ENCODE results near the gene KDM1B.
A peak's percentile ranks its signal among the peaks of the same experiment; 100 is the strongest.

KDM1B gene

DNA sequence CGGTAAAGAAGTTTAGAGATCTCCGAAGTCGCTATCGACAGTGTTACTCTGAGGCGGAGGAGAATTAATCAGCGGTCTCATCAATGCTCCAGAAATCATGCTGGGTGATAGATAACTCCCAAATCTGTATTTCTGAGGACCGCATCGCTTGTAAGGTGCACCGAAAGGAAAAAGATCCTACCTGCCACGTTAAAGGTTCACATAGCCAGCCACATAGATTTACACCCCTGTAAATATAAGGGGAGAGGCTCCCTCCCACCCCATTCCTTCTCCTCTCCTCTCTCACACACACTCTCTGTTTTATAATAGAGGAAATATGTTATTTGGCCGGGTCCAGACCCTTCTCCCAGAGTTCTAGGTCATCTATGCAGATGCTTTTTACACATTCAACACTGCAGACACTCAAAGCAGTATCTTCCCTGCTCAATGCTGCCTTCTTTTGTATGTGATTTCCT, 109.7 kb downstream of the KDM1B start (continued):
- TF ChIP-seq, protein P1, sequence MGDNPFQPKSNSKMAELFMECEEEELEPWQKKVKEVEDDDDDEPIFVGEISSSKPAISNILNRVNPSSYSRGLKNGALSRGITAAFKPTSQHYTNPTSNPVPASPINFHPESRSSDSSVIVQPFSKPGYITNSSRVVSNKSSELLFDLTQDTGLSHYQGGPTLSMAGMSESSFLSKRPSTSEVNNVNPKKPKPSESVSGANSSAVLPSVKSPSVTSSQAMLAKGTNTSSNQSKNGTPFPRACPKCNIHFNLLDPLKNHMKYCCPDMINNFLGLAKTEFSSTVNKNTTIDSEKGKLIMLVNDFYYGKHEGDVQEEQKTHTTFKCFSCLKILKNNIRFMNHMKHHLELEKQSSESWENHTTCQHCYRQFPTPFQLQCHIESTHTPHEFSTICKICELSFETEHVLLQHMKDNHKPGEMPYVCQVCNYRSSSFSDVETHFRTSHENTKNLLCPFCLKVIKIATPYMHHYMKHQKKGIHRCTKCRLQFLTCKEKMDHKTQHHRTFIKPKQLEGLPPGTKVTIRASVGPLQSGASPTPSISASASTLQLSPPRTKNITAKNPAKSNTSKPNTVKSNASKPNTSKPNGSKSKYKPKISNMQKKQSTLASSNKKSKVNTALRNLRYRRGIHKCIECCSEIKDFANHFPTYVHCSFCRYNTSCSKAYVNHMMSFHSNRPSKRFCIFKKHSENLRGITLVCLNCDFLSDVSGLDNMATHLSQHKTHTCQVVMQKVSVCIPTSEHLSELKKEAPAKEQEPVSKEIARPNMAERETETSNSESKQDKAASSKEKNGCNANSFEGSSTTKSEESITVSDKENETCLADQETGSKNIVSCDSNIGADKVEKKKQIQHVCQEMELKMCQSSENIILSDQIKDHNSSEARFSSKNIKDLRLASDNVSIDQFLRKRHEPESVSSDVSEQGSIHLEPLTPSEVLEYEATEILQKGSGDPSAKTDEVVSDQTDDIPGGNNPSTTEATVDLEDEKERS (tag by site-specific recombination; IDR thresholded peaks at IDR 0.05), result no peak
- TF ChIP-seq ZNF366 (tag by site-specific recombination; conservative IDR thresholded peaks at IDR 0.05) (no peak), ZNF555 (tag by site-specific recombination; conservative IDR thresholded peaks at IDR 0.05) (no peak), ZNF560 (tag by site-specific recombination; IDR thresholded peaks at IDR 0.05; ENCODE audit: borderline replicate concordance) (no peak), MZF1 (tag by site-specific recombination; IDR thresholded peaks at IDR 0.05; ENCODE audit: borderline replicate concordance) (no peak), ZNF610 (tag by site-specific recombination; IDR thresholded peaks at IDR 0.05; ENCODE audit: borderline replicate concordance) (no peak), ZNF223 (tag by site-specific recombination; IDR thresholded peaks at IDR 0.05) (no peak), ZNF747 (tag by site-specific recombination; IDR thresholded peaks at IDR 0.05) (no peak), ZNF558 (tag by site-specific recombination; IDR thresholded peaks at IDR 0.05) (no peak), OSR2 (tag by site-specific recombination; IDR thresholded peaks at IDR 0.05) (no peak), SALL2 (tag by site-specific recombination; IDR thresholded peaks at IDR 0.05; ENCODE audit: borderline replicate concordance) (no peak), ZNF121 (tag by site-specific recombination; IDR thresholded peaks at IDR 0.05) (no peak), ZNF169 (tag by site-specific recombination; IDR thresholded peaks at IDR 0.05) (no peak), ZNF501 (tag by site-specific recombination; IDR thresholded peaks at IDR 0.05) (no peak), ZNF335 (tag by site-specific recombination; conservative IDR thresholded peaks at IDR 0.05) (peak; percentile 68), RBAK (tag by site-specific recombination; IDR thresholded peaks at IDR 0.05) (no peak), ZNF664 (tag by site-specific recombination; IDR thresholded peaks at IDR 0.05) (no peak)
- TF ChIP-seq, protein P2, sequence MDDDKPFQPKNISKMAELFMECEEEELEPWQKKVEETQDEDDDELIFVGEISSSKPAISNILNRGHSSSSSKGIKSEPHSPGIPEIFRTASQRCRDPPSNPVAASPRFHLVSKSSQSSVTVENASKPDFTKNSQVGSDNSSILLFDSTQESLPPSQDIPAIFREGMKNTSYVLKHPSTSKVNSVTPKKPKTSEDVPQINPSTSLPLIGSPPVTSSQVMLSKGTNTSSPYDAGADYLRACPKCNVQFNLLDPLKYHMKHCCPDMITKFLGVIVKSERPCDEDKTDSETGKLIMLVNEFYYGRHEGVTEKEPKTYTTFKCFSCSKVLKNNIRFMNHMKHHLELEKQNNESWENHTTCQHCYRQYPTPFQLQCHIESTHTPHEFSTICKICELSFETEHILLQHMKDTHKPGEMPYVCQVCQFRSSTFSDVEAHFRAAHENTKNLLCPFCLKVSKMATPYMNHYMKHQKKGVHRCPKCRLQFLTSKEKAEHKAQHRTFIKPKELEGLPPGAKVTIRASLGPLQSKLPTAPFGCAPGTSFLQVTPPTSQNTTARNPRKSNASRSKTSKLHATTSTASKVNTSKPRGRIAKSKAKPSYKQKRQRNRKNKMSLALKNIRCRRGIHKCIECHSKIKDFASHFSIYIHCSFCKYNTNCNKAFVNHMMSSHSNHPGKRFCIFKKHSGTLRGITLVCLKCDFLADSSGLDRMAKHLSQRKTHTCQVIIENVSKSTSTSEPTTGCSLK (tag by site-specific recombination; IDR thresholded peaks at IDR 0.05), result no peak
- TF ChIP-seq, protein P3, sequence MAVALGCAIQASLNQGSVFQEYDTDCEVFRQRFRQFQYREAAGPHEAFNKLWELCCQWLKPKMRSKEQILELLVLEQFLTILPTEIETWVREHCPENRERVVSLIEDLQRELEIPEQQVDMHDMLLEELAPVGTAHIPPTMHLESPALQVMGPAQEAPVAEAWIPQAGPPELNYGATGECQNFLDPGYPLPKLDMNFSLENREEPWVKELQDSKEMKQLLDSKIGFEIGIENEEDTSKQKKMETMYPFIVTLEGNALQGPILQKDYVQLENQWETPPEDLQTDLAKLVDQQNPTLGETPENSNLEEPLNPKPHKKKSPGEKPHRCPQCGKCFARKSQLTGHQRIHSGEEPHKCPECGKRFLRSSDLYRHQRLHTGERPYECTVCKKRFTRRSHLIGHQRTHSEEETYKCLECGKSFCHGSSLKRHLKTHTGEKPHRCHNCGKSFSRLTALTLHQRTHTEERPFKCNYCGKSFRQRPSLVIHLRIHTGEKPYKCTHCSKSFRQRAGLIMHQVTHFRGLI (tag by site-specific recombination; IDR thresholded peaks at IDR 0.05), result 0 out of 2 replicates have a peak, but pooled peaks have one; percentile 26
- TF ChIP-seq, protein P4, sequence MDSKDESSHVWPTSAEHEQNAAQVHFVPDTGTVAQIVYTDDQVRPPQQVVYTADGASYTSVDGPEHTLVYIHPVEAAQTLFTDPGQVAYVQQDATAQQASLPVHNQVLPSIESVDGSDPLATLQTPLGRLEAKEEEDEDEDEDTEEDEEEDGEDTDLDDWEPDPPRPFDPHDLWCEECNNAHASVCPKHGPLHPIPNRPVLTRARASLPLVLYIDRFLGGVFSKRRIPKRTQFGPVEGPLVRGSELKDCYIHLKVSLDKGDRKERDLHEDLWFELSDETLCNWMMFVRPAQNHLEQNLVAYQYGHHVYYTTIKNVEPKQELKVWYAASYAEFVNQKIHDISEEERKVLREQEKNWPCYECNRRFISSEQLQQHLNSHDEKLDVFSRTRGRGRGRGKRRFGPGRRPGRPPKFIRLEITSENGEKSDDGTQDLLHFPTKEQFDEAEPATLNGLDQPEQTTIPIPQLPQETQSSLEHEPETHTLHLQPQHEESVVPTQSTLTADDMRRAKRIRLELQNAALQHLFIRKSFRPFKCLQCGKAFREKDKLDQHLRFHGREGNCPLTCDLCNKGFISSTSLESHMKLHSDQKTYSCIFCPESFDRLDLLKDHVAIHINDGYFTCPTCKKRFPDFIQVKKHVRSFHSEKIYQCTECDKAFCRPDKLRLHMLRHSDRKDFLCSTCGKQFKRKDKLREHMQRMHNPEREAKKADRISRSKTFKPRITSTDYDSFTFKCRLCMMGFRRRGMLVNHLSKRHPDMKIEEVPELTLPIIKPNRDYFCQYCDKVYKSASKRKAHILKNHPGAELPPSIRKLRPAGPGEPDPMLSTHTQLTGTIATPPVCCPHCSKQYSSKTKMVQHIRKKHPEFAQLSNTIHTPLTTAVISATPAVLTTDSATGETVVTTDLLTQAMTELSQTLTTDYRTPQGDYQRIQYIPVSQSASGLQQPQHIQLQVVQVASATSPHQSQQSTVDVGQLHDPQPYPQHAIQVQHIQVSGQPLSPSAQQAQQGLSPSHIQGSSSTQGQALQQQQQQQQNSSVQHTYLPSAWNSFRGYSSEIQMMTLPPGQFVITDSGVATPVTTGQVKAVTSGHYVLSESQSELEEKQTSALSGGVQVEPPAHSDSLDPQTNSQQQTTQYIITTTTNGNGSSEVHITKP (tag by site-specific recombination; IDR thresholded peaks at IDR 0.05), result peak; percentile 51
- TF ChIP-seq, protein P5, sequence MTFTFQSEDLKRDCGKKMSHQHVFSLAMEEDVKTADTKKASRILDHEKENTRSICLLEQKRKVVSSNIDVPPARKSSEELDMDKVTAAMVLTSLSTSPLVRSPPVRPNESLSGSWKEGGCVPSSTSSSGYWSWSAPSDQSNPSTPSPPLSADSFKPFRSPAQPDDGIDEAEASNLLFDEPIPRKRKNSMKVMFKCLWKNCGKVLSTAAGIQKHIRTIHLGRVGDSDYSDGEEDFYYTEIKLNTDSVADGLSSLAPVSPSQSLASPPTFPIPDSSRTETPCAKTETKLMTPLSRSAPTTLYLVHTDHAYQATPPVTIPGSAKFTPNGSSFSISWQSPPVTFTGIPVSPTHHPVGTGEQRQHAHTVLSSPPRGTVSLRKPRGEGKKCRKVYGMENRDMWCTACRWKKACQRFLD (tag by site-specific recombination; IDR thresholded peaks at IDR 0.05), result no peak
- TF ChIP-seq, protein P6, sequence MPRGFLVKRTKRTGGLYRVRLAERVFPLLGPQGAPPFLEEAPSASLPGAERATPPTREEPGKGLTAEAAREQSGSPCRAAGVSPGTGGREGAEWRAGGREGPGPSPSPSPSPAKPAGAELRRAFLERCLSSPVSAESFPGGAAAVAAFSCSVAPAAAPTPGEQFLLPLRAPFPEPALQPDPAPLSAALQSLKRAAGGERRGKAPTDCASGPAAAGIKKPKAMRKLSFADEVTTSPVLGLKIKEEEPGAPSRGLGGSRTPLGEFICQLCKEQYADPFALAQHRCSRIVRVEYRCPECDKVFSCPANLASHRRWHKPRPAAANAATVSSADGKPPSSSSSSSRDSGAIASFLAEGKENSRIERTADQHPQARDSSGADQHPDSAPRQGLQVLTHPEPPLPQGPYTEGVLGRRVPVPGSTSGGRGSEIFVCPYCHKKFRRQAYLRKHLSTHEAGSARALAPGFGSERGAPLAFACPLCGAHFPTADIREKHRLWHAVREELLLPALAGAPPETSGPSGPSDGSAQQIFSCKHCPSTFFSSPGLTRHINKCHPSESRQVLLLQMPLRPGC (tag by site-specific recombination; IDR thresholded peaks at IDR 0.05), result no peak
- TF ChIP-seq, protein P7, sequence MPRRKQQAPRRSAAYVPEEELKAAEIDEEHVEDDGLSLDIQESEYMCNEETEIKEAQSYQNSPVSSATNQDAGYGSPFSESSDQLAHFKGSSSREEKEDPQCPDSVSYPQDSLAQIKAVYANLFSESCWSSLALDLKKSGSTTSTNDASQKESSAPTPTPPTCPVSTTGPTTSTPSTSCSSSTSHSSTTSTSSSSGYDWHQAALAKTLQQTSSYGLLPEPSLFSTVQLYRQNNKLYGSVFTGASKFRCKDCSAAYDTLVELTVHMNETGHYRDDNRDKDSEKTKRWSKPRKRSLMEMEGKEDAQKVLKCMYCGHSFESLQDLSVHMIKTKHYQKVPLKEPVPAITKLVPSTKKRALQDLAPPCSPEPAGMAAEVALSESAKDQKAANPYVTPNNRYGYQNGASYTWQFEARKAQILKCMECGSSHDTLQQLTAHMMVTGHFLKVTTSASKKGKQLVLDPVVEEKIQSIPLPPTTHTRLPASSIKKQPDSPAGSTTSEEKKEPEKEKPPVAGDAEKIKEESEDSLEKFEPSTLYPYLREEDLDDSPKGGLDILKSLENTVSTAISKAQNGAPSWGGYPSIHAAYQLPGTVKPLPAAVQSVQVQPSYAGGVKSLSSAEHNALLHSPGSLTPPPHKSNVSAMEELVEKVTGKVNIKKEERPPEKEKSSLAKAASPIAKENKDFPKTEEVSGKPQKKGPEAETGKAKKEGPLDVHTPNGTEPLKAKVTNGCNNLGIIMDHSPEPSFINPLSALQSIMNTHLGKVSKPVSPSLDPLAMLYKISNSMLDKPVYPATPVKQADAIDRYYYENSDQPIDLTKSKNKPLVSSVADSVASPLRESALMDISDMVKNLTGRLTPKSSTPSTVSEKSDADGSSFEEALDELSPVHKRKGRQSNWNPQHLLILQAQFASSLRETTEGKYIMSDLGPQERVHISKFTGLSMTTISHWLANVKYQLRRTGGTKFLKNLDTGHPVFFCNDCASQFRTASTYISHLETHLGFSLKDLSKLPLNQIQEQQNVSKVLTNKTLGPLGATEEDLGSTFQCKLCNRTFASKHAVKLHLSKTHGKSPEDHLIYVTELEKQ (tag by site-specific recombination; IDR thresholded peaks at IDR 0.05; ENCODE audit: borderline replicate concordance), result no peak
